GM12873 (cell line): ENCODE results near the gene NPHP1.

Source experiments
- TF ChIP-seq, protein P1 (sequence below): IDR thresholded peaks from 2 replicates; pipeline ENCODE4 v1.5.1; 2012; ENCODE audit warnings: low read depth, mild to moderate bottlenecking, moderate library complexity, low read length, control low read depth; ENCODE audit not compliant: insufficient read depth; ENCODE audit errors: missing control alignments

Gene NPHP1

DNA sequence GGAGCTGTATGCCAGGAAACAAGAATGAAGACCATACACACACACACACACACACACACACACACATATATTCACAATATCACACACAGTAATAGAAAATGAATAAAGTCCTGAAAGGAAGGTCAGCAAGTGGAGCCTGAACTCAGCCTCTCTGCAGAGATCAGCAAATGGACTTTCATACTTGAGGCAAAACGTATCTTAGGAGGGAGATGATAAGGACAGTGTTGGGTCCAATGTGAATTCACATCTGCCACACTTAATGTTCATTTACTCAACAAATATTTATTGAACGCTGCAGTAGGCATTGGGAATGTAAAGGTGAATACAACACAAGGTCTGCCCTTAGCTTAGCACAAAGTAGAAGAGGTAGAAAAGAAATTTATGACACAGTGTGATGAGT, 10.3 kb upstream of the NPHP1 start:
- TF ChIP-seq, protein P1, sequence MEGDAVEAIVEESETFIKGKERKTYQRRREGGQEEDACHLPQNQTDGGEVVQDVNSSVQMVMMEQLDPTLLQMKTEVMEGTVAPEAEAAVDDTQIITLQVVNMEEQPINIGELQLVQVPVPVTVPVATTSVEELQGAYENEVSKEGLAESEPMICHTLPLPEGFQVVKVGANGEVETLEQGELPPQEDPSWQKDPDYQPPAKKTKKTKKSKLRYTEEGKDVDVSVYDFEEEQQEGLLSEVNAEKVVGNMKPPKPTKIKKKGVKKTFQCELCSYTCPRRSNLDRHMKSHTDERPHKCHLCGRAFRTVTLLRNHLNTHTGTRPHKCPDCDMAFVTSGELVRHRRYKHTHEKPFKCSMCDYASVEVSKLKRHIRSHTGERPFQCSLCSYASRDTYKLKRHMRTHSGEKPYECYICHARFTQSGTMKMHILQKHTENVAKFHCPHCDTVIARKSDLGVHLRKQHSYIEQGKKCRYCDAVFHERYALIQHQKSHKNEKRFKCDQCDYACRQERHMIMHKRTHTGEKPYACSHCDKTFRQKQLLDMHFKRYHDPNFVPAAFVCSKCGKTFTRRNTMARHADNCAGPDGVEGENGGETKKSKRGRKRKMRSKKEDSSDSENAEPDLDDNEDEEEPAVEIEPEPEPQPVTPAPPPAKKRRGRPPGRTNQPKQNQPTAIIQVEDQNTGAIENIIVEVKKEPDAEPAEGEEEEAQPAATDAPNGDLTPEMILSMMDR, result no peak

DNA sequence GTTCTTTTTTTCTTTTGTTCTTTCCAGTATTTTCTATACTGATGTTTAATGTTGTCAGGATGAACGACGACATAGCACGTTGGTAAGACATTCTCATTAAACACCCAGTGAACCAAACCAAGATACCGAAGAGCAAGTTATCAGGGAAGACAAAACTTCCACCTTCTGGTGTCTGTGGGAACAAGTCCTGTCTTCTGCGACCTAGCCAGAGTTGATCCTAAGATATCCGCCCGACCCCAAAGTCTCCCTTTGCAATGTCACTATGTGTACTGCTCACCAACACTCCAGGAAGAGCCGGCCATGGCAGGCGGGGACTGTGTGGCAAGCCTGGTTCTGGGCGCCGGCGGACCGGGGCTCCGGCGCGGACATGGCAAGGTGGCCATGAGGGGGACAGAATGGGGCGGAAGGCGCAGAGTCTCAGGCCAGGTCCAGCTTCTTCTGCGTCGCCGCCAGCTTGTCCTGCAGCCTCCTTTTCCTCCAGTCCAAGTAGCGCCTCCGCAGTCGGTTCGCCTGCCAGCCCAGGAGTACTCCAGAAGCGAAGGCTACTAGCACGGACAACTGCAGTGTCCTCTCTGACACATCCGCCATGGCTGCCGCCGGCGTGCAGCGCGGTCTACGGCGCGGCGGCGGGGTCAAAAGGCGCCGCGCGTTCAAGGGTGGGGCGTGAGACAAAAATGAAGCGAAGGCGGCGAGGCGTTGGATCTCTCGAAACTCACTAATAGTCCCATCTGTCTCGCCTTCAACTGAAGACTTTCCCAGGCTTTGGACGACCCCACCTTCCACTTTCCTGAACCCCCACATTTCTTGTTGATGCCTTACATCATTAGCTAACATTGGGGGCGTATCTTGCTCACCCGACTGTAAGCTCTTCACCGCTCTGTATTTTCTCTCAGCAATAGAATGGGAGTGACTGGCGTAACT, 7.4 kb upstream of the NPHP1 start, which contains the start of gene MTLN:
Gene MTLN (minus strand): TSS at position 610 of the 921 bp plus-strand sequence. CDS start 22 bp downstream, at position 588.
- TF ChIP-seq, protein P1, result no peak

DNA sequence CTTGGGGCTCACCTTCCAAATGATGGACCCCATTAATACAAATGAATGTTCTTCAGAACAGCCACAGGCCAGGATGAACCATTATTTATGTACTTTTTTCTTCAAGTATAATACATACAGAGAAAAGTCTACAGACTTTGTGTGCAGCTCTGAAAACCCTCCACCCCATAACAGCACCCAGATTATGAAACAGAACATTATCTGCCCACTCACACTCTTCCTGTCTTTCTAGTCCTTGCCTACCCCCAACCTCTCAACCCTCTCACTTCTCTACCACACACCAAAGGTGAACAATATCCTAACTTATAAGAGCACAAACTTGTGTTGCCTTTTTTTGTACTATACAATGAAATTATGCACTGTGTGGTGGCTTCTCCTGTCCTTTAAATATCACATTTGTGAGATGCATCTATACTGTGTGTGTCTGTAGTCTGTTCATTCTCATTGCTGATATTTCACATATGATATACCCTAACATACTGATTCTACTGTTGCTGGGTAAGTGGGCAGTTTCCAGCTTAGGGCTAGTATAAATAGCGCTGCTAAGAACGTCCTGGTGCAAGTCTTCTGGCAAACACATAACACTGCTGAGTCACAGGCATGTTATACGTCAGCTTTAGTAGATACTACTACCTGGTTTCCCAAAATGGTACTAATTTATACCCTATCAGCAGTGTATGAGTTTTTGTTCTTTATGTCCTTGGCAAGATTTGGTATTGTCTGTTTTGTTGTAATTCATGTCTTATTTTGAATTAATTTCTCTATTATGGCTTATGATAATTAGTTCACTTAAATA, 1.0 kb upstream of the NPHP1 start:
- TF ChIP-seq, protein P1, result no peak

DNA sequence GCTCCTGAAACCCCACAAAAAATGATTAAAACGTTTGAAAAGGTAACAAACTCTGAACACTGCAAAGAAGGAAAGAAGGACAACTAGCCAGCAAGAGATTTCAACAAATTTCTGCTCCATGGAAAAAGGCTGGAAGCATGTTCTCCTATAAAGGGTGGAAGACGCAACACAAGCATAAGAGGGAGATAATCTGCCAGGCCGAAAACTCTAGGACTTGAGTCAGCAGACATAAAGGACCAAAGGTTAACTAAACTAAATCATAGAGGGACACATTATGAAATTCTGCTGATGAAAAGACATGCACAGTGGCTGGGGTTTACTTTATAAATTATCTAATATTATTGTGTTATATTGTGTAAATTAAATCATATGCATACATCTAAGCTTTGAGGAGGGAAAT, 6.8 kb downstream of the NPHP1 start:
- TF ChIP-seq, protein P1, result no peak

DNA sequence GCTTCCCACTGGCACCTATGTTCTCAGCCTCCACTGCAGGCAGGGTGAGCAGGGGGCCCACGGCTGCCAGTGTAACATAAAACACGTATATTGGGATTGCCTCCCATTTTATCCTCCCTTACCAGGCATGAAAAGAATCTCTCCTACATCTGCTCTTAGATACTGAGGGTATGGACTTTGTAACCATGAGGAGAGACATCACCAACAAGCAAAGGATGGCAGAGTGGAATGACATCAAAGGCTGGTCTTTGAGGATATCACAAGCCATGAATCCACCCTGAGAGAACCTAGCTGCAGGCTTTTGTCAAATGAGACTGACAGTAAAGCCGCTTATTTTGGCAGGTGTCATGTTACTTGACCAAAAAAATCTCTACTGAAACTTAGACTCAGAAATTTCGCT, 7.4 kb downstream of the NPHP1 start:
- TF ChIP-seq, protein P1, result no peak

DNA sequence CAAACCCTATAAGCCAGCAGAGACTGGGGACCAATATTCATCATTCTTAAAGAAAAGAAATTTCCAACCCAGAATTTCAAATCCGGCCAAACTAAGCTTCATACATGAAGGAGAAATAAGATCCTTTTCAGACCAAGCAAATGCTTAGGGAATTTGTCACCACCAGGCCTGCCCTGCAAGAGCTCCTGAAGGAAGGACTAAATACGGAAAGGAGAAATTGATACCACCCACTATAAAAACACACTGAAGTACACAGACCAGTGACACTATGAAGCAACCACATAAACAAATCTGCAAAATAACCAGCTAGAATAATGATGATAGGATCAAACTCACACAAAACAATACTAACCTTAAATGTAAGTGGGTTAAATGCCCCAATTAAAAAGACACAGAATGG, 22.4 kb downstream of the NPHP1 start:
- TF ChIP-seq, protein P1, result no peak

DNA sequence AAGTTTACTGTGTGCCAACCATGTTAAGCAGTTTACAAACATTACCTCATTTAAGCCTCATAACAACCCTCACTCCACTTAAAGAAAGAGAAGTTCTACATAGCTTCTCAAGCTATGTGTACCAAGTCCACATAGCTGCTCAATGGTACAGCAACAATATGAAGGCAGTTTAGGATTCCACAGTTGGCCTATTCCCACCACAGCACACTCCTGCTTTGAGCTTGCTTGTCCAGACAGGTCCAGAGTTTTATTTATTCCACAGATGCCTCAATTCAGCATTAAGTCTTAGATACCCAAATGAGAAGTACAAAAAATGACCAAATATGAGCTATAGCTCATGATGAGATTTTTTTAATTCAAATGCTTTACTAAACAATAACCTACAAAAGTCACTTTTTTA, 24.8 kb downstream of the NPHP1 start:
- TF ChIP-seq, protein P1, result no peak
